Right lung (tissue), 5 donors: ENCODE results near the gene DPF3. TPM values are rescaled to one million over a fixed set of nuclear protein-coding genes. Genes with fewer than 3 reads are reported as not detected.
"Not testable (repeated sequence)": the region's sequence is repeated elsewhere in the genome, so short reads cannot be mapped to it uniquely, and the experiment has no call there.

Experiments
- DNase-seq, 2 donors: peaks; one replicate each; pipeline ENCODE4 v3.0.0-alpha.2; 2013
- polyA plus RNA-seq, 5 donors: library from polyadenylated mRNA; unstranded; fragments of 120-200 nt; gene quantifications; one replicate each; pipeline versions ENCODE4 v1.2.1 to v1.2.3, GENCODE V29; 2013; ENCODE audit warnings: inconsistent platforms in 1 of 5, low replicate concordance in 1 of 5; ENCODE audit not compliant: insufficient read length in 5 of 5, insufficient read depth in 1 of 5

DPF3 gene
- polyA plus RNA-seq, 5 donors: 1.6 to 2.4 (median 1.8) TPM

- DNase-seq: no peak
These were observed 13.1 kb downstream of the DPF3 start for GRCh38 chr14:72880820-72881219.

GRCh38 chr14:72880164-72880563, 13.7 kb downstream of the DPF3 start:
- DNase-seq: no peak

- no peak for DNase-seq
These were observed 14.5 kb downstream of the DPF3 start for GRCh38 chr14:72879431-72879830.

GRCh38 chr14:72878746-72879145, 15.2 kb downstream of the DPF3 start:
- no peak for DNase-seq

- no peak for DNase-seq
These were observed 17.2 kb downstream of the DPF3 start for GRCh38 chr14:72876710-72877063.

- DNase-seq: no peak
These were observed 17.7 kb downstream of the DPF3 start for GRCh38 chr14:72876005-72876709.

- not testable (repeated sequence) for DNase-seq
These were observed 23.0 kb downstream of the DPF3 start for GRCh38 chr14:72870878-72871277.

GRCh38 chr14:72869407-72870329, 24.2 kb downstream of the DPF3 start:
- DNase-seq: no peak

GRCh38 chr14:72868500-72868899, 25.4 kb downstream of the DPF3 start:
- no peak for DNase-seq

- no peak for DNase-seq
These were observed 29.1 kb downstream of the DPF3 start for GRCh38 chr14:72864712-72865365.

- DNase-seq: no peak
These were observed 30.5 kb downstream of the DPF3 start for GRCh38 chr14:72863216-72864006.

- peak in 1 of 2 donors; percentile 8 for DNase-seq
These were observed 37.2 kb downstream of the DPF3 start for GRCh38 chr14:72856530-72857266.

GRCh38 chr14:72855913-72856312, 38.0 kb downstream of the DPF3 start:
- DNase-seq: no peak

- no peak for DNase-seq
These were observed 41.7 kb downstream of the DPF3 start for GRCh38 chr14:72852194-72852593.

- no peak for DNase-seq
These were observed 42.3 kb downstream of the DPF3 start for GRCh38 chr14:72851635-72852034.

- no peak for DNase-seq
These were observed 43.5 kb downstream of the DPF3 start for GRCh38 chr14:72850360-72850759.

- no peak for DNase-seq
These were observed 44.7 kb downstream of the DPF3 start for GRCh38 chr14:72849222-72849621.

- no peak for DNase-seq
These were observed 46.2 kb downstream of the DPF3 start for GRCh38 chr14:72847721-72848120.

- DNase-seq: no peak
These were observed 48.2 kb downstream of the DPF3 start for GRCh38 chr14:72845683-72846082.

- DNase-seq: no peak
These were observed 48.7 kb downstream of the DPF3 start for GRCh38 chr14:72845196-72845595.

GRCh38 chr14:72844524-72844923, 49.4 kb downstream of the DPF3 start:
- DNase-seq: no peak
